ENCODE measurements around the gene RGS9.

Gene RGS9

GRCh38 chr17:65172496-65173136, 35.4 kb downstream of the RGS9 start:
- TF ChIP-seq CTCF (IDR thresholded peaks at IDR 0.05; ENCODE audit: extremely low read depth, insufficient read depth, missing control alignments): no peak
- in situ Hi-C loops (cut with MboI; ENCODE audit: low pct_unique_long_range_greater_than_20kb, low sequenced_read_pairs, unreplicated experiment): no loop called here
- no peak for DNase-seq (ENCODE audit: low spot score)

DNA sequence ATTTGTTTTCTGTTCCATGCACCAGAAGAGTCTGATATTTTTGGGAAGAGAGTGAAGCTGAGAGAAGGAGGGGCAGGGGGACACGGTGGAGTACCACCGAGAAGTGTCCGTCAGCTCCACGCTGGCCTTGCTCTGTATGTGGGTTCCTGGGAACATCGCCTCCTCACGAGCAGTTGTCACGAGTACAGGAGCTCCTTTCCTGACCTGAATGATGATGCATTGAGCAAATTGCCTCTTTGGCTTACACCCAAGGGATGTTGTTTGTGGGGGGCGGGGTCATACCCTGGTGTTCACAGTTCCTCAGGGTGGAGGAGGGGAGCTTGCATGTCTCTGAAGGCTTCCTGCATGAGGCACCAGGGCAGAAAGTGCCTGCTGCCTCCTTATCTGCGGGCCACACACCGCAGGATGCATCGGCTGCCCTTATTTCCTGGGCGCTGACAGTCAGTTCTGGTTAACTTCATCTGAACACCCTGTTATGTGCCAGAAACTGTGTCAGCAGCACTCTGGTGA, 36.2 kb downstream of the RGS9 start:
- in situ Hi-C loops (cut with MboI; ENCODE audit: low pct_unique_long_range_greater_than_20kb, low sequenced_read_pairs, unreplicated experiment): no loop called here
- no peak for DNase-seq (ENCODE audit: low spot score)
- TF ChIP-seq CTCF (IDR thresholded peaks at IDR 0.05; ENCODE audit: extremely low read depth, insufficient read depth, missing control alignments): no peak

GRCh38 chr17:65173976-65174683, 37.0 kb downstream of the RGS9 start:
- TF ChIP-seq CTCF (IDR thresholded peaks at IDR 0.05; ENCODE audit: extremely low read depth, insufficient read depth, missing control alignments): no peak
- no peak for DNase-seq (ENCODE audit: low spot score)
- in situ Hi-C loops (cut with MboI; ENCODE audit: low pct_unique_long_range_greater_than_20kb, low sequenced_read_pairs, unreplicated experiment): no loop called here

DNA sequence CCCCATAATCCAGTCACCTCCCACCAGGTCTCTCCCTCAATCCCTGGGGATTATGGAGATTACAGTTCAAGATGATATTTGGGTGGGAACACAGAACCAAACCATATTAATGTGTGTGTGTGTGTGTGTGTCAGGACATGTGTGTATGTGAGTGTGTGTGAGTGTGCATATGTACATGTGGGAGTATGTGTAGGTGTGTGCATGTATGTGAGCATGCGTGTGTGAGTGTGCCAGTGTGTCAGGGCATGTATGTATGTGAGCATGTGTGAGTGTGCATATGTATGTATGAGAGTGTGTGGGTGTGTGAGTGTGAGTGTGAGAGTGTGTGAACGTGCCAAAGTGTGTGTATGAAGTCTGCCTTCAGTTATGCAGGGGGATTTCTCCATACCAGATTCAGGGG, 37.8 kb downstream of the RGS9 start:
- in situ Hi-C loops (cut with MboI; ENCODE audit: low pct_unique_long_range_greater_than_20kb, low sequenced_read_pairs, unreplicated experiment): loop anchor here (25.0 kb wide), 1 partner anchor 213 kb away; no protein-coding TSS in a partner anchor
- TF ChIP-seq CTCF (IDR thresholded peaks at IDR 0.05; ENCODE audit: extremely low read depth, insufficient read depth, missing control alignments): no peak
- DNase-seq (ENCODE audit: low spot score): no peak

GRCh38 chr17:65175952-65176351, 38.8 kb downstream of the RGS9 start:
- in situ Hi-C loops (cut with MboI; ENCODE audit: low pct_unique_long_range_greater_than_20kb, low sequenced_read_pairs, unreplicated experiment): loop anchor here (25.0 kb wide), 1 partner anchor 214 kb away; no protein-coding TSS in a partner anchor
- no peak for DNase-seq (ENCODE audit: low spot score)
- TF ChIP-seq CTCF (IDR thresholded peaks at IDR 0.05; ENCODE audit: extremely low read depth, insufficient read depth, missing control alignments): no peak

DNA sequence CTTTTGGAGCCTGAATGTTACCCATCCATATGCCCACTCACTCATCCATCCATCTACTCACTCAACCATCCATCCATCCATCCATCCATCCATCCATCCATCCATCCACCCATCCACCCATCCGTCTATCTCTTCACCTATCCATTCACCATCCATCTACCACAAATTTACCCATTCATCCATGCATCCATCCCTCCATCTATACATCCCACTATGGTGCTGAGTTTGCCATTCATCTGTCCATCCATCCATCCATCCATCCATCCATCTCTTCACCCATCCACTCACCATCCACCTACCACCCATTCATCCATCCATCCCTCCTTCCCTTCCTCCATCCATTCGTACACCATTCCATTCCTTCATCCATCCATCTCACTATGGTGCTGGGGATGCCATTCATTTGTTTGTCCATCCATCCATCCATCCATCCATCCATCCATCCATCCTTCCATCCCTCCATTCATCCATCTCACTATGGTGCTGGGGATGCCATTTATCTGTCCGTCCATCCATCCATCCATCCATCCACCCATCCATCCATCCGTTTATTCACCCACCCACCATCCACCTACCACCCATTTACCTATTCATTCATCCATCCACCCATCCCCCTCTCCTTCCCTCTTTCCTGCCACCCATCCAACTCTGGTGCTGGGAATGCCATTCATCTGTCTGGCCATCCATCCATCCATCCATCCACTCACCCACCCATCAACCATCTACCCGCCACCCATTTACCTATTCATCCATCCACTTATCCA, 39.7 kb downstream of the RGS9 start:
- no peak for TF ChIP-seq CTCF (IDR thresholded peaks at IDR 0.05; ENCODE audit: extremely low read depth, insufficient read depth, missing control alignments)
- in situ Hi-C loops (cut with MboI; ENCODE audit: low pct_unique_long_range_greater_than_20kb, low sequenced_read_pairs, unreplicated experiment): loop anchor here (25.0 kb wide), 1 partner anchor 215 kb away; no protein-coding TSS in a partner anchor
- DNase-seq (ENCODE audit: low spot score): no peak
